ENCODE data around the gene GPRIN1.

DNA sequence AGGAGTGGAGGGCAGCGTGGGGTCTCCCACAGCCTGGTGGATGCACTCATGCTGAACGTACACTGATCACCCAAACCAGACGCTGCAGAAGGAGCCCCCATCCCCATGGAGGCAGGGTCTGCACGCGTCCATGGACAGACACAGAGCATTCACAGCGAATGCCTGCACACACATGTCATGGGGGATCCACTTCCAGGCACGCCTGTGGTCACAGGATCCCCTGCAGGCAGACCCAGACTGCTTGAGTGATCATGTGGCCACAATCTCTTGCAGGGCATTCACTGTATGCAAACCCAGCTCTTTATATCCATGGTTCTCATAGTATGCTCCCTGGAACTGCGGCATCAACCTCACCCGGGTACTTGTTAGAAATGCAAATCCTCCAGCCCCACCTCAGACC lies 15.0 kb upstream of the GPRIN1 start:
- no peak for TF ChIP-seq POLR2A (IDR thresholded peaks at IDR 0.05)
- TF ChIP-seq, protein P1, sequence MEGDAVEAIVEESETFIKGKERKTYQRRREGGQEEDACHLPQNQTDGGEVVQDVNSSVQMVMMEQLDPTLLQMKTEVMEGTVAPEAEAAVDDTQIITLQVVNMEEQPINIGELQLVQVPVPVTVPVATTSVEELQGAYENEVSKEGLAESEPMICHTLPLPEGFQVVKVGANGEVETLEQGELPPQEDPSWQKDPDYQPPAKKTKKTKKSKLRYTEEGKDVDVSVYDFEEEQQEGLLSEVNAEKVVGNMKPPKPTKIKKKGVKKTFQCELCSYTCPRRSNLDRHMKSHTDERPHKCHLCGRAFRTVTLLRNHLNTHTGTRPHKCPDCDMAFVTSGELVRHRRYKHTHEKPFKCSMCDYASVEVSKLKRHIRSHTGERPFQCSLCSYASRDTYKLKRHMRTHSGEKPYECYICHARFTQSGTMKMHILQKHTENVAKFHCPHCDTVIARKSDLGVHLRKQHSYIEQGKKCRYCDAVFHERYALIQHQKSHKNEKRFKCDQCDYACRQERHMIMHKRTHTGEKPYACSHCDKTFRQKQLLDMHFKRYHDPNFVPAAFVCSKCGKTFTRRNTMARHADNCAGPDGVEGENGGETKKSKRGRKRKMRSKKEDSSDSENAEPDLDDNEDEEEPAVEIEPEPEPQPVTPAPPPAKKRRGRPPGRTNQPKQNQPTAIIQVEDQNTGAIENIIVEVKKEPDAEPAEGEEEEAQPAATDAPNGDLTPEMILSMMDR (IDR thresholded peaks at IDR 0.05): no peak
